Kidney capillary endothelial cell (primary cell): ENCODE data around the gene EPHA8.

ENCODE experiments used
- DNase-seq: peaks from one replicate; pipeline ENCODE4 v3.0.0-alpha.2; 2018; ENCODE audit warnings: low spot score

Gene EPHA8

GRCh38 chr1:22567197-22567596 is 3.9 kb downstream of the EPHA8 start:
- DNase-seq, result no peak

DNA sequence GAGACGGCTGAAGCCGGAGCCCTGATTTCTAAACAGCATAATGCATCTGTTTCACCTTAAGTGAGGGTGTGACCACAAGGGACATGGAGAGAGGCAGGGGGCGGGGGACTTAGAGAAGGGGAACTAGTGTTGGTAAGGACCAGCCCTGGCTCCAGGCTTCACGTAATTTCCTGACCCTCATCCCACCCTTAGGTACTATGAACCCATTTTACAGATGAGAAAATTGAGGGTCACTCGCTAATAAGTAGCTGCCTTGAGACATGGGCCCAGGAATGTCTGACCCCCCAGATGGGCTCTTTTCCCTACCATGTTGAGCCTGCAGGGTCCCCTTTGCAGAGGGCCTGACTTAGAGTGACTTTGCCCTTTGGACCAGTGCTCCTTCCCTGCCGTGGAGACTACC is 4.7 kb downstream of the EPHA8 start:
- no peak for DNase-seq

DNA sequence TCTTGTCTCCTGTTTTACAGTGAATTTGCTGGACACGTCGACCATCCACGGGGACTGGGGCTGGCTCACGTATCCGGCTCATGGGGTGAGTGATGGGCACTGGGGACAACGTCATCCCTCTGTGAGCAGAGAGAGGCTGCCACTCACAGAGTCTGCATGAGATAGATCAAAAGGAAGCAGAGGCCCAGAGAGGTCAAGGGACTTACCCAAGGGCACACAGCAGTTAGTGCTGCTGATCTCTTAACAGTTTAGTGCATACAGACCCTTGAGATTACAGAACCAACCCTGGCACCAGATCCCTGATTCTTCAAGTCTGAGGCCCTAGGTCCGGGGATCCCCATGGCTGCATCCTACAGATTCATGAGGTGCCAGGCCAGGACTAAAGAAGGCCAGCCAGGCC is 6.0 kb downstream of the EPHA8 start:
- DNase-seq, result no peak

DNA sequence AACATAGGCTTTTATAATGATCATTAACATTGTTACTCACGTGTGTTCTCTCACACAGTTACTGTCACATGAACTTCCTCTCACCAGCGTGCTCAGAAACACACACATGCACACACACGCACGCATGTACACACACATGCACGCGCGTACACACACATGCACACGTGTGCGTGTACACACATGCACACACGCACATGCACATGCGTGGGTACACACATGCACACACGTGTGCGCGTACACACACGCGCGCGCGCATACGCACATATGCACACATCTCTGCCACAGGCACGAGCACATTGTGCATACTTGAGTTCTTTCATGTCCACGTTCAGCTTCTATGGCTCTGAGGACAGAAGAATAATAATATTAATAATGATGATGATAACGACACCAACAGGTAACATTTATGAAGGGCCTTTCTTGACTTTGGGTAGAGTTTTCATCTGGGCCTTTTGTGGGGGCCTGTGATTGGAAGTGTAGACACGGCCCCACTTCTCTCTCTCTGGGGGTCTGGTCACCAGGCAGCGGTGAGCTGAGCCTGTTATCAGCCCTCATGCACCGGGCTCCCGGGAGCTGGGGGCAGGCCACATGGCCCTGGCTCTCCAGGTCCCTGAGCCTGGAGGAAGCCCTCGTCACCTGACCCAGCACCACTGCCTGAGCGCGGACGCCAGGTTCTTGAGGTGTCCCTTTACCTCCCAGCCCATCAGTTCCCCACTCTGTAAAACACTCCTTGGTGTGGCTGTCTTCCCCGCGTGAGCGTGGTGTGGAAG is 7.0 kb downstream of the EPHA8 start:
- no peak for DNase-seq

DNA sequence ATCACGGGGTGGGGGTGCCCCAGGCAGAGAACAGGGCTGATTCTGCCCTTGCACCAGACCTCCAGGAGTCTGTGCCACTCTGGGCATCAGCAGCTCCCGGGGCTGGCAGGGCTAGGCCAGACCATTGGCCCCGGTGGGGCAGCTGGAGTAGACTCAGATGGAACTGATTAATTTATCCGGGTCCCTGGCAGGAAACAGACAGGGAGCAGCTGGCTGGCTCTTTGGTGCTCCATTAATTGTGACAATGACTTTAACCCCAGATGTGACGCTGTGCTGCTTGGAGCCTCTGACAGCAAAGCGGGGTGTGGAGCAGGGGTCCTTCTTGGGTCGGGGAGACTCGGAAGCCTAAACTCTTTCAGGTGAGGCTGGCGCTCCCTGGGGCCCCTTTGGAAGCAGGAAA is 9.5 kb downstream of the EPHA8 start:
- DNase-seq, result no peak

- DNase-seq, result no peak
Measured at GRCh38 chr1:22573237-22573636, 9.9 kb downstream of the EPHA8 start.

DNA sequence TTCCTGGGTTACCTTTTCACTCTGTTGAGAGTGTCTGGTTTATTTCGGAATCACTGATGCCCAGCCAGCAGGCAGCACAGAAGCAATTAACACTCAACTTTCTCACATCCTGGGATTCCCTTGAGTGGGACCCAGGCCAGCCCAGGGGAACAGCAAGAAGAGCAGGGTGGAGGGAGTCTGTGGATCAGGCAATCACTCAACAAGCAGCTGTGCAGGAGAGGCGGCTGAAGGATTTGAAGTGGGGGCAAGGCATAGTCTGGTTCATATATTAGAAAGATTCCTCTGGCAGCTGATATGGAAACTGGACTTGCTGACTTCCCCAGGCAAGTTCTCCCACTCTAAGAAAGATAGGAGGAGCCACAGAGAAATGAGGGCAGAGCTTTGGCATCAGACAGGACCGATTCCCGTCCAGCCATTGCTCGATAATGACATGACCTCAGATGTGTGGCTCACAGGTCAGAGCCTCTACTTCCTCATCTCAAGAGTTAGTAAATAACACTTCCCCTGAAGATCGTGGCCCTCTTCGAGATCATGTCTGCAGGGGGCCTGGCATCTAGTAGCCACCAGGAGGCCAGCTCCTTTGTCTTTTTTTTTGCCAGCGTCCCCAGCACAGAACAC is 12.4 kb downstream of the EPHA8 start:
- DNase-seq, result no peak

DNA sequence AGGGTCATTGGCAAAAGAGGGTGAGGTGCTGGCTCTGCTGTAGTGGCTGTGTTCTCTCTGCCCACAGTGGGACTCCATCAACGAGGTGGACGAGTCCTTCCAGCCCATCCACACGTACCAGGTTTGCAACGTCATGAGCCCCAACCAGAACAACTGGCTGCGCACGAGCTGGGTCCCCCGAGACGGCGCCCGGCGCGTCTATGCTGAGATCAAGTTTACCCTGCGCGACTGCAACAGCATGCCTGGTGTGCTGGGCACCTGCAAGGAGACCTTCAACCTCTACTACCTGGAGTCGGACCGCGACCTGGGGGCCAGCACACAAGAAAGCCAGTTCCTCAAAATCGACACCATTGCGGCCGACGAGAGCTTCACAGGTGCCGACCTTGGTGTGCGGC is 12.9 kb downstream of the EPHA8 start:
- DNase-seq, result no peak

GRCh38 chr1:22576617-22577016 is 13.3 kb downstream of the EPHA8 start:
- no peak for DNase-seq

- no peak for DNase-seq
Measured at GRCh38 chr1:22578732-22579361, 15.6 kb downstream of the EPHA8 start.

- no peak for DNase-seq
Measured at GRCh38 chr1:22579541-22580155, 16.4 kb downstream of the EPHA8 start.

DNA sequence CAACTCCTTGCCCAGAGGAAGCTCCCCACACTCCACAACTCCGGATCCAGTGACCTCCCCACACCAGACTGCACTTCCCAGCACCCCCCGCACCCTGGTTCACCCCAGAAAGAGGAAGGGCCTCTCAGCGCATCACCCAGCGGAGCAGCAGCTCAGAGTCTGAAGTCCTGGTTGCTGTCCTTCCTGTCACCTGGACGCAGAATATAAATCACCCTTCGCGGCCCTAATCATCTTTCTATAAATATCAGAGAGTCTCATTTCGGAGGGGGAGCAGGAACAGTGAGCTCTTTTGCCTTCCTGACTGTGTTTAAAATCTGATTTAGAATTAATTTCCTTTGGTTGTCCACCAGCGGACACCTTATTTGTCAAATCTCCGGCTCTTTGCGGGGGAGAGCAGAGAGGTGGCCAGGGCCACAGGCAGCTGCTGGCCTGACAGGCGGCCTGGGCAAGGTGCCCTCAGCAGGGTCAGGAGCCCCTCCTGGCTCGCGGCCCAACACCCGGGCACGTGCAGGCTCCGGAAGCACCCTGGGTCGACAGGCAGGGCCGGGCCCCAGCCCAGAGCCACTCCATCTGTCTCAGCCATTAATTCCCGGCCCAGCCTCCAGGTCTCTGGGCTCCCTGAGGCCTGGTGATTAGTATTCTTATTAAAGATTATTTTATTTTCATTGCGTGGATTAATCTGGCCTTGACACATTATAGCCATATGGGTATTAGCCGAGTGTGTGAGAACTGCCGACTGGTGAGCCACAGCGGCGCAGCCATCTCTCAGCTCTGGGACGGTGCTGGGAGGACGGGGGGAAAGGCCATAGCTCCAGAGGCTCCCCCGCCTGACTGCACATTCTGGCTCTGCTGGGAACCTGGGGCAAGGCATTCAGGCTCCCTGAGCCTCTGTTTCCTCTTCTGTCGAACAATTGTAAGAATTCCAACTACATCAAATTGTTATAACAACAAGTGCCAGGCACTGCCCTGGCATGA is 19.7 kb downstream of the EPHA8 start:
- no peak for DNase-seq

GRCh38 chr1:22584001-22584562 is 20.8 kb downstream of the EPHA8 start:
- DNase-seq, result no peak

GRCh38 chr1:22584970-22585369 is 21.7 kb downstream of the EPHA8 start:
- no peak for DNase-seq

- no peak for DNase-seq
Measured at GRCh38 chr1:22585471-22585870, 22.2 kb downstream of the EPHA8 start.

GRCh38 chr1:22586356-22587130 is 23.3 kb downstream of the EPHA8 start:
- no peak for DNase-seq

- no peak for DNase-seq
Measured at GRCh38 chr1:22587247-22587646, 24.0 kb downstream of the EPHA8 start.

DNA sequence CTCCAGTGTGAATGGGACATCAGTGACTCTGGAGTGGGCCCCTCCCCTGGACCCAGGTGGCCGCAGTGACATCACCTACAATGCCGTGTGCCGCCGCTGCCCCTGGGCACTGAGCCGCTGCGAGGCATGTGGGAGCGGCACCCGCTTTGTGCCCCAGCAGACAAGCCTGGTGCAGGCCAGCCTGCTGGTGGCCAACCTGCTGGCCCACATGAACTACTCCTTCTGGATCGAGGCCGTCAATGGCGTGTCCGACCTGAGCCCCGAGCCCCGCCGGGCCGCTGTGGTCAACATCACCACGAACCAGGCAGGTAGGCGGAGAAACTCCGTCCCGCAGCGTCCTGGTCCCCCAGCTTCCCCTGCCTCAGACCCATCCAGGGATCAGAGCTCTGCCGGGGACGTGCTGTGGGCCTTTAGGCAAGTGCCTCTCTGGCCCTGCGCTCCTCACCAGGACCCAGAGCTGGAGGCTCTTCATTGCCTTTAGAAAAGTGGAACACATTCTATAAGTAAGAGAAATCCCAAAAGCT is 25.7 kb downstream of the EPHA8 start:
- DNase-seq, result no peak

- DNase-seq, result no peak
Measured at GRCh38 chr1:22591576-22591975, 28.3 kb downstream of the EPHA8 start.

DNA sequence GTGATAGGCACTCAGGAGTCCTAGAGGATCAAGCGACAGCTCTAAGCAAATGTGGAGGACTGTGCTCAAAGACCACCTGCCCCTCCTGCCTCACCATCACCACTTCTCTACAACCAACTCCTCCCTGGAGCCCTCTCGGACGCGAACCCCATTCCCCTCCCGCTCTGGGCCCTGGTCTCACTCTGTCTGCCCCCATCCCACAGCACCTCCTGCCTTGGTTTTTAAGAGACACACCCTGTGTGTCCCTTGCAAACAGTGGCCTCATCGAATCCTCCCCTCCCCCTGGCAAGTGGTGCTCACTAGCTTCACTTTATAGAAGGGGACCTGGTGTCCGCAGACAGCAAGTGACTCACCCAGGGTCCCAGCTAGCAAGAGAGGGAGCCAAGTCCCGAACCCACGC is 28.8 kb downstream of the EPHA8 start:
- no peak for DNase-seq
